HUES48 (cell line): ENCODE measurements around the gene PGBD5.
"Not testable (repeated sequence)": the region's sequence is repeated elsewhere in the genome, so short reads cannot be mapped to it uniquely, and the experiment has no call there.

Experiments used
- H3K27ac ChIP-seq: one replicate; pipeline ENCODE4 v1.7.0; 2013; ENCODE audit warnings: low read depth, low read length, inconsistent platforms
- H3K27me3 ChIP-seq: 2 replicates; pipeline ENCODE4 v1.6.1; 2013; ENCODE audit warnings: mild to moderate bottlenecking, low read length; ENCODE audit not compliant: control insufficient read depth, insufficient read depth
- H3K36me3 ChIP-seq: 2 replicates; pipeline ENCODE4 v1.6.1; 2013; ENCODE audit warnings: low read length; ENCODE audit not compliant: control insufficient read depth, insufficient read depth
- H3K4me1 ChIP-seq: 2 replicates; pipeline ENCODE4 v1.6.1; 2013; ENCODE audit warnings: mild to moderate bottlenecking, low read length; ENCODE audit not compliant: control insufficient read depth, insufficient read depth
- H3K4me3 ChIP-seq: 2 replicates; pipeline ENCODE4 v1.5.1; 2013; ENCODE audit warnings: mild to moderate bottlenecking, low read depth, low read length
- H3K9ac ChIP-seq: 2 replicates; pipeline ENCODE4 v1.6.1; 2013; ENCODE audit warnings: mild to moderate bottlenecking, low read depth, low read length, moderate library complexity
- H3K9me3 ChIP-seq: 2 replicates; pipeline ENCODE4 v1.6.1; 2013; ENCODE audit warnings: low read length; ENCODE audit not compliant: control insufficient read depth, insufficient read depth

Gene PGBD5

GRCh38 chr1:230426246-230427093 lies at the start of gene PGBD5:
TSS of gene PGBD5 (minus strand) at chr1:230426332. CDS start at chr1:230425928, 404 bp downstream.
- H3K36me3 ChIP-seq: no peaks in the 10 kb centered on the region
- no peak within 1 kb of the TSS for H3K9ac ChIP-seq
- peak within 1 kb of the TSS; percentile 62 for H3K4me3 ChIP-seq
- peak within 1 kb of the TSS; percentile 95 for H3K27ac ChIP-seq
- peaks cover 70% of the 10 kb centered on the region for H3K4me1 ChIP-seq
- H3K9me3 ChIP-seq: no peaks in the 10 kb centered on the region
- peaks cover 26% of the 10 kb centered on the region for H3K27me3 ChIP-seq

GRCh38 chr1:230474924-230475323 lies 48.8 kb upstream of the PGBD5 start:
- H3K27me3 ChIP-seq, H3K9me3 ChIP-seq, H3K27ac ChIP-seq, H3K36me3 ChIP-seq, H3K4me1 ChIP-seq, H3K9ac ChIP-seq, H3K4me3 ChIP-seq: not testable (repeated sequence)

GRCh38 chr1:230470750-230471149 lies 44.6 kb upstream of the PGBD5 start:
- H3K27me3 ChIP-seq, H3K4me1 ChIP-seq, H3K4me3 ChIP-seq, H3K27ac ChIP-seq, H3K9me3 ChIP-seq, H3K9ac ChIP-seq, H3K36me3 ChIP-seq: not testable (repeated sequence)

GRCh38 chr1:230469271-230469670 lies 43.1 kb upstream of the PGBD5 start:
- H3K36me3 ChIP-seq: no peaks in the 10 kb centered on the region
- H3K27me3 ChIP-seq: no peaks in the 10 kb centered on the region
- peaks cover 7% of the 10 kb centered on the region for H3K9me3 ChIP-seq
- H3K4me1 ChIP-seq: no peaks in the 10 kb centered on the region
- H3K27ac ChIP-seq: no peak overlapping the region
- H3K4me3 ChIP-seq: no peak overlapping the region
- no peak overlapping the region for H3K9ac ChIP-seq

- H3K9me3 ChIP-seq: peaks cover 7% of the 10 kb centered on the region
- H3K9ac ChIP-seq: no peak overlapping the region
- H3K27ac ChIP-seq: no peak overlapping the region
- H3K27me3 ChIP-seq: no peaks in the 10 kb centered on the region
- H3K4me1 ChIP-seq: no peaks in the 10 kb centered on the region
- no peak overlapping the region for H3K4me3 ChIP-seq
- no peaks in the 10 kb centered on the region for H3K36me3 ChIP-seq
These were observed 39.6 kb upstream of the PGBD5 start for GRCh38 chr1:230465691-230466090.

GRCh38 chr1:230464671-230465070 lies 38.5 kb upstream of the PGBD5 start:
- Histone ChIP-seq H3K9me3 (peaks cover 7% of the 10 kb centered on the region), H3K36me3 (no peaks in the 10 kb centered on the region), H3K4me3 (no peak overlapping the region), H3K27ac (no peak overlapping the region), H3K4me1 (no peaks in the 10 kb centered on the region), H3K27me3 (no peaks in the 10 kb centered on the region), H3K9ac (no peak overlapping the region)

GRCh38 chr1:230463760-230464159 lies 37.6 kb upstream of the PGBD5 start:
- Histone ChIP-seq H3K36me3 (no peaks in the 10 kb centered on the region), H3K27me3 (no peaks in the 10 kb centered on the region), H3K4me1 (peaks cover 3% of the 10 kb centered on the region; the same call in 1 of the 2 replicates), H3K9me3 (peaks cover 7% of the 10 kb centered on the region; the same call in 1 of the 2 replicates), H3K4me3 (no peak overlapping the region), H3K9ac (no peak overlapping the region), H3K27ac (no peak overlapping the region)

- Histone ChIP-seq H3K4me1 (peaks cover 6% of the 10 kb centered on the region; the same call in 1 of the 2 replicates), H3K27me3 (no peaks in the 10 kb centered on the region), H3K36me3 (no peaks in the 10 kb centered on the region), H3K9ac (no peak overlapping the region), H3K4me3 (no peak overlapping the region), H3K9me3 (peaks cover 7% of the 10 kb centered on the region; the same call in 1 of the 2 replicates), H3K27ac (no peak overlapping the region)
These were observed 37.2 kb upstream of the PGBD5 start for GRCh38 chr1:230463326-230463725.

GRCh38 chr1:230459465-230459864 lies 33.3 kb upstream of the PGBD5 start:
- Histone ChIP-seq H3K9ac (no peak overlapping the region), H3K27ac (no peak overlapping the region), H3K27me3 (no peaks in the 10 kb centered on the region), H3K4me3 (no peak overlapping the region), H3K4me1 (peaks cover 6% of the 10 kb centered on the region; the same call in 1 of the 2 replicates), H3K9me3 (no peaks in the 10 kb centered on the region), H3K36me3 (no peaks in the 10 kb centered on the region)

GRCh38 chr1:230458509-230458908 lies 32.4 kb upstream of the PGBD5 start:
- Histone ChIP-seq H3K4me3 (no peak overlapping the region), H3K4me1 (peaks cover 6% of the 10 kb centered on the region; the same call in 1 of the 2 replicates), H3K27me3 (no peaks in the 10 kb centered on the region), H3K9me3 (no peaks in the 10 kb centered on the region), H3K9ac (no peak overlapping the region), H3K36me3 (no peaks in the 10 kb centered on the region), H3K27ac (no peak overlapping the region)

- Histone ChIP-seq H3K9ac (no peak overlapping the region), H3K27ac (no peak overlapping the region), H3K27me3 (no peaks in the 10 kb centered on the region), H3K9me3 (no peaks in the 10 kb centered on the region), H3K36me3 (no peaks in the 10 kb centered on the region), H3K4me1 (peaks cover 6% of the 10 kb centered on the region; the same call in 1 of the 2 replicates), H3K4me3 (no peak overlapping the region)
These were observed 30.3 kb upstream of the PGBD5 start for GRCh38 chr1:230456478-230456877.
